GM10266 (cell line): ENCODE results near the gene GNG2.

Experiments
- DNase-seq: peaks from one replicate; pipeline ENCODE4 v3.0.0; 2012; ENCODE audit errors: extremely low spot score
- CTCF ChIP-seq: IDR thresholded peaks from 2 replicates; pipeline ENCODE4 v1.5.1; 2012; ENCODE audit warnings: mild to moderate bottlenecking, low read depth; ENCODE audit not compliant: control insufficient read depth, insufficient read depth; ENCODE audit errors: missing control alignments

GNG2 gene

GRCh38 chr14:51884086-51884927 lies 23.9 kb downstream of the GNG2 start:
- TF ChIP-seq CTCF = no peak
- DNase-seq = no peak

- no peak for TF ChIP-seq CTCF
Observed at GRCh38 chr14:51889851-51890250, 29.4 kb downstream of the GNG2 start.

GRCh38 chr14:51894250-51894649 lies 33.8 kb downstream of the GNG2 start:
- TF ChIP-seq CTCF = no peak
- DNase-seq = no peak

More at GRCh38 chr14:51889851-51890250, 29.4 kb downstream of the GNG2 start:
- DNase-seq = no peak

- no peak for DNase-seq
- no peak for TF ChIP-seq CTCF
Observed at GRCh38 chr14:51895375-51895774, 35.0 kb downstream of the GNG2 start.

- no peak for TF ChIP-seq CTCF
- no peak for DNase-seq
Observed at GRCh38 chr14:51897791-51898355, 37.5 kb downstream of the GNG2 start.

GRCh38 chr14:51901475-51902024 lies 41.1 kb downstream of the GNG2 start:
- DNase-seq = no peak
- no peak for TF ChIP-seq CTCF

- DNase-seq = peak; percentile 17
Observed at GRCh38 chr14:51905656-51906121, 45.3 kb downstream of the GNG2 start.
